Retinal pigment epithelial cell (primary cell): ENCODE results near the gene SACM1L.

Experiments
- DNase-seq: peaks from one replicate; pipeline ENCODE4 v3.0.0-alpha.2; 2010; ENCODE audit warnings: low read depth
- H3K4me3 ChIP-seq: 2 replicates; pipeline ENCODE4 v1.5.1; 2011; ENCODE audit warnings: mild to moderate bottlenecking, low read length, control low read depth, moderate library complexity
- CTCF ChIP-seq: conservative IDR thresholded peaks from 2 replicates; pipeline ENCODE4 v1.5.1; 2011; ENCODE audit warnings: low read depth, low read length, control low read depth, inconsistent platforms

Gene SACM1L

GRCh38 chr3:45677841-45678240 is 11.4 kb upstream of the SACM1L start:
- TF ChIP-seq CTCF = no peak
- no peak for DNase-seq
- H3K4me3 ChIP-seq = no peak overlapping the region

GRCh38 chr3:45679805-45680204 is 9.4 kb upstream of the SACM1L start:
- DNase-seq = no peak
- no peak for TF ChIP-seq CTCF
- H3K4me3 ChIP-seq = no peak overlapping the region

- no peak for TF ChIP-seq CTCF
- DNase-seq = no peak
- no peak overlapping the region for H3K4me3 ChIP-seq
Observed at GRCh38 chr3:45681221-45681620, 8.0 kb upstream of the SACM1L start.

GRCh38 chr3:45681846-45682245 is 7.3 kb upstream of the SACM1L start:
- no peak for TF ChIP-seq CTCF
- H3K4me3 ChIP-seq = no peak overlapping the region
- DNase-seq = no peak

- no peak for DNase-seq
- no peak overlapping the region for H3K4me3 ChIP-seq
- no peak for TF ChIP-seq CTCF
Observed at GRCh38 chr3:45682311-45682710, 6.9 kb upstream of the SACM1L start.

GRCh38 chr3:45682786-45683185 is 6.4 kb upstream of the SACM1L start:
- H3K4me3 ChIP-seq = no peak overlapping the region
- DNase-seq = no peak
- TF ChIP-seq CTCF = no peak

GRCh38 chr3:45683417-45684326 is 5.5 kb upstream of the SACM1L start:
- TF ChIP-seq CTCF = no peak
- no peak for DNase-seq
- no peak overlapping the region for H3K4me3 ChIP-seq
